Uterus (tissue), 4 donors: ENCODE results near the gene INPPL1. TPM values are rescaled to one million over a fixed set of nuclear protein-coding genes. Genes with fewer than 3 reads are reported as not detected.

Experiments used
- DNase-seq, 2 donors: peaks; one replicate each; pipeline ENCODE4 v3.0.0-alpha.2; 2019 to 2020
- H3K27ac ChIP-seq, 2 donors: fragments of 200-600 bp; sonication (generic); 1 replicate in 1 of 2; 2 replicates in 1 of 2; pipeline ENCODE4 v1.5.1; 2016 to 2018
- H3K27me3 ChIP-seq, 2 donors: fragments of 200-600 bp; sonication (generic); one replicate each; pipeline ENCODE4 v1.5.1; 2018 to 2019; ENCODE audit warnings: control low read depth in 1 of 2
- H3K36me3 ChIP-seq, 2 donors: fragments of 200-600 bp; sonication (generic); one replicate each; pipeline ENCODE4 v1.5.1; 2019; ENCODE audit warnings: control low read depth in 1 of 2
- H3K4me1 ChIP-seq, 2 donors: fragments of 200-600 bp; sonication (generic); one replicate each; pipeline ENCODE4 v1.5.1; 2018 to 2019; ENCODE audit warnings: control low read depth in 1 of 2
- H3K4me3 ChIP-seq, 2 donors: fragments of 200-600 bp; sonication (generic); 1 replicate in 1 of 2; 2 replicates in 1 of 2; pipeline ENCODE4 v1.5.1; 2018 to 2019; ENCODE audit warnings: mild to moderate bottlenecking in 1 of 2
- H3K9me3 ChIP-seq, 2 donors: fragments of 200-600 bp; sonication (generic); one replicate each; pipeline ENCODE4 v1.5.1; 2019; ENCODE audit warnings: control low read depth in 1 of 2
- POLR2A ChIP-seq, 2 donors: fragments of 450-650 bp; IDR thresholded peaks; one replicate each; pipeline ENCODE4 v1.6.1; 2016; ENCODE audit warnings: antibody characterized with exemption in 2 of 2, mild to moderate bottlenecking in 1 of 2, moderate library complexity in 1 of 2
- intact Hi-C: fragments of 100-400 bp; cut with DNase I; formaldehyde crosslinking; loops from one replicate; pipeline ENCODE4 v1.15.1; 2023; ENCODE audit warnings: low total_unique reads
- total RNA-seq, 4 donors: library from RNA; depleted of rRNA in 3 of 4; stranded (reverse); fragments of >200 nt in 3 of 4; gene quantifications; one replicate each; pipeline versions ENCODE4 v1.1.0 to v1.2.4, GENCODE V29; 2014 to 2023
- TF ChIP-seq, protein P1 (sequence below), 4 experiments: fragments of 200-600 bp in 2 of 4; fragments of 450-650 bp in 2 of 4; sonication (generic) in 2 of 4; IDR thresholded peaks; one replicate each; pipeline ENCODE4 v1.5.1; 2016 to 2019; ENCODE audit warnings: antibody characterized with exemption in 4 of 4, mild to moderate bottlenecking in 2 of 4, moderate library complexity in 1 of 4
- donor health status: DM: yes; HTN: yes; CAD: no.

INPPL1 gene
- total RNA-seq, 4 donors from 2014 or later, result 47.1 to 200 (median 50.8) TPM

- no peaks in the 10 kb centered on the region for H3K4me1 ChIP-seq
- TF ChIP-seq POLR2A (IDR thresholded peaks at IDR 0.05), result no peak
- TF ChIP-seq, protein P1, sequence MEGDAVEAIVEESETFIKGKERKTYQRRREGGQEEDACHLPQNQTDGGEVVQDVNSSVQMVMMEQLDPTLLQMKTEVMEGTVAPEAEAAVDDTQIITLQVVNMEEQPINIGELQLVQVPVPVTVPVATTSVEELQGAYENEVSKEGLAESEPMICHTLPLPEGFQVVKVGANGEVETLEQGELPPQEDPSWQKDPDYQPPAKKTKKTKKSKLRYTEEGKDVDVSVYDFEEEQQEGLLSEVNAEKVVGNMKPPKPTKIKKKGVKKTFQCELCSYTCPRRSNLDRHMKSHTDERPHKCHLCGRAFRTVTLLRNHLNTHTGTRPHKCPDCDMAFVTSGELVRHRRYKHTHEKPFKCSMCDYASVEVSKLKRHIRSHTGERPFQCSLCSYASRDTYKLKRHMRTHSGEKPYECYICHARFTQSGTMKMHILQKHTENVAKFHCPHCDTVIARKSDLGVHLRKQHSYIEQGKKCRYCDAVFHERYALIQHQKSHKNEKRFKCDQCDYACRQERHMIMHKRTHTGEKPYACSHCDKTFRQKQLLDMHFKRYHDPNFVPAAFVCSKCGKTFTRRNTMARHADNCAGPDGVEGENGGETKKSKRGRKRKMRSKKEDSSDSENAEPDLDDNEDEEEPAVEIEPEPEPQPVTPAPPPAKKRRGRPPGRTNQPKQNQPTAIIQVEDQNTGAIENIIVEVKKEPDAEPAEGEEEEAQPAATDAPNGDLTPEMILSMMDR (IDR thresholded peaks at IDR 0.05), result no peak
- no peak within 1 kb of the TSS for H3K4me3 ChIP-seq
- no peak for DNase-seq
- H3K27ac ChIP-seq, result no peak within 1 kb of the TSS
- H3K27me3 ChIP-seq, result no peaks in the 10 kb centered on the region
- intact Hi-C loops, result no loop called here
- H3K9me3 ChIP-seq, result no peaks in the 10 kb centered on the region
- no peaks in the 10 kb centered on the region for H3K36me3 ChIP-seq
Measured at GRCh38 chr11:72216638-72217037, 7.9 kb upstream of the INPPL1 start, which contains the start of gene FOLR2. TSS of gene FOLR2 (plus strand) at chr11:72216794. CDS start at chr11:72218585, 1,791 bp downstream.

DNA sequence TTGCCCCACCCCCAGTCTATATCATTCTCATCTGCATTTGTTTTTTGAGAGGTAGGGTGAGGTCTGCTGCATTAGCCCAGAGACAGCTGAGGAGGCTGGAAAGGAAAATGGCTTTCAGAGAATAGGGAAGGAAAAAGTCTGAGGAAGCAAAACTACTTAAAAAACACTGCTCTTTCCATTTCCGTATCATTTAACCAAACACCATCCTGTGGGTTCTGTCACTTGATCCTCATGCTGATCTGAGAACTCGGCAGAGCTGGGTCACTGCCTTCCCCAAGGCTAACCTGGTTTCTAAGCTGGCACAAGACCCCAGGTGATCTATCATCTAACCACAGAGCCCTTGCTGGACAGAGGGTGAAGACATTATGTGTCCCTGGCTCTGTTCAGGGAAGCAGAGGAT lies 6.7 kb upstream of the INPPL1 start:
- Histone ChIP-seq H3K27ac (no peak overlapping the region), H3K36me3 (no peaks in the 10 kb centered on the region), H3K4me3 (no peak overlapping the region), H3K4me1 (peaks cover 0 to 6% of the 10 kb centered on the region in 2 donors), H3K9me3 (no peaks in the 10 kb centered on the region), H3K27me3 (no peaks in the 10 kb centered on the region)
- no peak for TF ChIP-seq POLR2A (IDR thresholded peaks at IDR 0.05)
- TF ChIP-seq, protein P1 (IDR thresholded peaks at IDR 0.05), result no peak
- DNase-seq, result no peak
- intact Hi-C loops, result no loop called here

DNA sequence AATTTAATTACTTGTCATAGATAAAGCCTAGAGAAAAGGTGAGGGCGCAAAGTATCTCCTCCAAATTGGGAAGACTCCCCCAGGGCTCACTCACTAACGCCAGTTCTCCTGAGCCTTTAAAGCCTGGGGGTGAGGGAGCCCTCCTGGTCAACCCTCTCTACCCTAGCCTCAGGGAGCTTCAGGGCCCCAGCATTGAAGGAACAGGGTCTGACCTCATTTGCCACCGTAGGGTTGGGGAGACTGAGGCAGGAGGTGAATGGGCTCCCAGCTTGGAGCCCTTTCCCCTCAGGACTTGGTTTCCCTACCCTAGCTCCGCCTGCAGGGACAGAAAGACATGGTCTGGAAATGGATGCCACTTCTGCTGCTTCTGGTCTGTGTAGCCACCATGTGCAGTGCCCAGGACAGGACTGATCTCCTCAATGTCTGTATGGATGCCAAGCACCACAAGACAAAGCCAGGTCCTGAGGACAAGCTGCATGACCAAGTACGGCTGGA lies 6.3 kb upstream of the INPPL1 start:
- no peak for DNase-seq
- intact Hi-C loops, result no loop called here
- H3K4me3 ChIP-seq, result no peak overlapping the region
- no peaks in the 10 kb centered on the region for H3K27me3 ChIP-seq
- no peak for TF ChIP-seq POLR2A (IDR thresholded peaks at IDR 0.05)
- TF ChIP-seq, protein P1 (IDR thresholded peaks at IDR 0.05), result no peak
- peaks cover 0 to 6% of the 10 kb centered on the region in 2 donors for H3K4me1 ChIP-seq
- no peak overlapping the region for H3K27ac ChIP-seq
- H3K9me3 ChIP-seq, result no peaks in the 10 kb centered on the region
- no peaks in the 10 kb centered on the region for H3K36me3 ChIP-seq

GRCh38 chr11:72220696-72221363 lies 3.7 kb upstream of the INPPL1 start:
- H3K36me3 ChIP-seq, result no peaks in the 10 kb centered on the region
- H3K9me3 ChIP-seq, result no peaks in the 10 kb centered on the region
- no peaks in the 10 kb centered on the region for H3K27me3 ChIP-seq
- TF ChIP-seq POLR2A (IDR thresholded peaks at IDR 0.05), result no peak
- TF ChIP-seq, protein P1 (IDR thresholded peaks at IDR 0.05), result no peak
- intact Hi-C loops, result no loop called here
- peaks cover 0 to 15% of the 10 kb centered on the region in 2 donors for H3K4me1 ChIP-seq
- DNase-seq, result no peak
- H3K4me3 ChIP-seq, result no peak overlapping the region
- H3K27ac ChIP-seq, result no peak overlapping the region

GRCh38 chr11:72221386-72222075 lies 3.0 kb upstream of the INPPL1 start:
- TF ChIP-seq POLR2A (IDR thresholded peaks at IDR 0.05), result no peak
- TF ChIP-seq, protein P1 (IDR thresholded peaks at IDR 0.05), result no peak
- Histone ChIP-seq H3K27ac (peak overlapping the region in 1 of 2 donors; percentile 99), H3K36me3 (no peaks in the 10 kb centered on the region), H3K9me3 (no peaks in the 10 kb centered on the region), H3K4me3 (no peak overlapping the region), H3K4me1 (peaks cover 0 to 15% of the 10 kb centered on the region in 2 donors), H3K27me3 (no peaks in the 10 kb centered on the region)
- no peak for DNase-seq
- intact Hi-C loops, result no loop called here
